ENCODE measurements around the gene PTGER1. TPM values are rescaled to one million over a fixed set of nuclear protein-coding genes. Genes with fewer than 3 reads are reported as not detected.

PTGER1 gene
- total and polyA plus RNA-seq, 10 of the 15 experiments (the other 5 are each of a cell fraction or from before 2014, with no cell fraction given): not detected

DNA sequence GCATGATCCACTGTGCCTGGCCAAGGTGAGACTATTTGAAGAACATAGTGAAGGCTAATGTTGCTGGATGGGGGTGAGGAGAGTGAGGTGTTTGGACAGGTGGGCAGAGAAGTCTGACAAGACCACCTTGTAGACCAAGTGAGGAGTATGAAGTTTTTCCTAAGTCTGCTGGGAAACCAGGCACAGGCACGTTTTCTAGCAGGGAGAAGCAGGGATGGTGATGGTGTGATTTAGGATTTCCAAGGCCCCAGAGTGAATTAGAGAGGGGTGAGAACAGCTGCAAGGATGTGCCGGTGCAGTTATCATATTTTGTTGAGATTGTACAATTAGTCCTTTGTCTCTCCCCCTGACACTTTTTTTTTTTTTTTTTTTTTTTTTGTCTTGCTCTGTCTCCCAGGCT, 47.7 kb downstream of the PTGER1 start:
- H3K4me2 ChIP-seq (ENCODE audit: control insufficient read depth, insufficient read depth): no peak overlapping the region
- H2AFZ ChIP-seq (ENCODE audit: control insufficient read depth, low read depth, low read length): no peak overlapping the region
- H3K4me3 ChIP-seq: no peak overlapping the region
- in situ Hi-C loops (cut with MboI): no loop called here
- ChIA-PET POLR2A (interaction anchor here (0.8 kb wide), 1 partner anchor 11 kb away, joined by 6 read pairs; no protein-coding TSS in a partner anchor), SMC1A (ENCODE audit: uncharacterized antibody, unreplicated experiment) (no interaction called here), RAD21 (ENCODE audit: unreplicated experiment) (no interaction called here), CTCF (interaction anchor here (0.7 kb wide), 1 partner anchor 59 kb away, joined by 3 read pairs; no protein-coding TSS in a partner anchor)
- no peak overlapping the region for H3K9ac ChIP-seq (ENCODE audit: control insufficient read depth, insufficient read depth, low read length)
- ATAC-seq (no peak), FAIRE-seq (no peak), DNase-seq (ENCODE audit: low read depth, low spot score) (no peak)
- H3K27me3 ChIP-seq (replicated peaks in 1 of 2; ENCODE audit: control insufficient read depth in 2 of 2, insufficient read depth in 2 of 2, low read length in 1 of 2): no peaks in the 10 kb centered on the region
- H3K4me1 ChIP-seq (ENCODE audit: control insufficient read depth, insufficient read depth, low read length): peaks cover 9% of the 10 kb centered on the region
- no TSS peak for BruUV-seq (replicated peaks)
- no peak overlapping the region for H3K27ac ChIP-seq (ENCODE audit: control insufficient read depth, insufficient read depth)
- intact Hi-C loops (cut with micrococcal nuclease; ENCODE audit: unreplicated experiment): no loop called here
- H4K20me1 ChIP-seq (ENCODE audit: control insufficient read depth, insufficient read depth): no peaks in the 10 kb centered on the region
- no peaks in the 10 kb centered on the region for H3K9me3 ChIP-seq (replicated peaks; ENCODE audit: control insufficient read depth, insufficient read depth, low read length)
- 50% methylated on average over 2 of the region's 2 CpGs for WGBS (ENCODE audit: insufficient coverage, insufficient replicate concordance, low lambda C conversion rate, missing lambda C conversion rate)
- TF ChIP-seq MAX (IDR thresholded peaks at IDR 0.05; ENCODE audit: low read depth, low read length) (no peak), SUPT20H (IDR thresholded peaks at IDR 0.05; ENCODE audit: borderline replicate concordance, control insufficient read depth, low read depth, low read length) (no peak), ZNF622 (IDR thresholded peaks at IDR 0.05) (no peak), ZZZ3 (IDR thresholded peaks at IDR 0.05; ENCODE audit: control insufficient read depth, insufficient read length, low read depth) (no peak), BHLHE40 (IDR thresholded peaks at IDR 0.05; ENCODE audit: borderline replicate concordance in 1 of 2, low read depth in 2 of 2, low read length in 1 of 2) (no peak), ASH2L (IDR thresholded peaks at IDR 0.05; ENCODE audit: borderline replicate concordance, low read depth) (no peak)
- TF ChIP-seq, protein P1, sequence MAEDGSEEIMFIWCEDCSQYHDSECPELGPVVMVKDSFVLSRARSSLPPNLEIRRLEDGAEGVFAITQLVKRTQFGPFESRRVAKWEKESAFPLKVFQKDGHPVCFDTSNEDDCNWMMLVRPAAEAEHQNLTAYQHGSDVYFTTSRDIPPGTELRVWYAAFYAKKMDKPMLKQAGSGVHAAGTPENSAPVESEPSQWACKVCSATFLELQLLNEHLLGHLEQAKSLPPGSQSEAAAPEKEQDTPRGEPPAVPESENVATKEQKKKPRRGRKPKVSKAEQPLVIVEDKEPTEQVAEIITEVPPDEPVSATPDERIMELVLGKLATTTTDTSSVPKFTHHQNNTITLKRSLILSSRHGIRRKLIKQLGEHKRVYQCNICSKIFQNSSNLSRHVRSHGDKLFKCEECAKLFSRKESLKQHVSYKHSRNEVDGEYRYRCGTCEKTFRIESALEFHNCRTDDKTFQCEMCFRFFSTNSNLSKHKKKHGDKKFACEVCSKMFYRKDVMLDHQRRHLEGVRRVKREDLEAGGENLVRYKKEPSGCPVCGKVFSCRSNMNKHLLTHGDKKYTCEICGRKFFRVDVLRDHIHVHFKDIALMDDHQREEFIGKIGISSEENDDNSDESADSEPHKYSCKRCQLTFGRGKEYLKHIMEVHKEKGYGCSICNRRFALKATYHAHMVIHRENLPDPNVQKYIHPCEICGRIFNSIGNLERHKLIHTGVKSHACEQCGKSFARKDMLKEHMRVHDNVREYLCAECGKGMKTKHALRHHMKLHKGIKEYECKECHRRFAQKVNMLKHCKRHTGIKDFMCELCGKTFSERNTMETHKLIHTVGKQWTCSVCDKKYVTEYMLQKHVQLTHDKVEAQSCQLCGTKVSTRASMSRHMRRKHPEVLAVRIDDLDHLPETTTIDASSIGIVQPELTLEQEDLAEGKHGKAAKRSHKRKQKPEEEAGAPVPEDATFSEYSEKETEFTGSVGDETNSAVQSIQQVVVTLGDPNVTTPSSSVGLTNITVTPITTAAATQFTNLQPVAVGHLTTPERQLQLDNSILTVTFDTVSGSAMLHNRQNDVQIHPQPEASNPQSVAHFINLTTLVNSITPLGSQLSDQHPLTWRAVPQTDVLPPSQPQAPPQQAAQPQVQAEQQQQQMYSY (CRISPR knock-in tag; IDR thresholded peaks at IDR 0.05): no peak
- no peaks in the 10 kb centered on the region for H3K79me2 ChIP-seq (ENCODE audit: control insufficient read depth, insufficient read depth, low read length)
- H3K36me3 ChIP-seq (ENCODE audit: control insufficient read depth in 2 of 2, insufficient read depth in 2 of 2, low read length in 1 of 2): no peaks in the 10 kb centered on the region

All from GM12878 (cell line).